Inferior parietal cortex (tissue), 1 donor: Measurements from ENCODE around the gene ALOXE3.

Experiments
- DNase-seq: peaks from one replicate; pipeline ENCODE4 v3.0.0-alpha.2; 2016; ENCODE audit errors: extremely low spot score

The ALOXE3 gene

GRCh38 chr17:8051831-8052230 lies 66.5 kb downstream of the ALOXE3 start:
- no peak for DNase-seq

GRCh38 chr17:8048736-8049135 lies 69.6 kb downstream of the ALOXE3 start:
- no peak for DNase-seq

- DNase-seq: no peak
Observed at GRCh38 chr17:8048236-8048635, 70.1 kb downstream of the ALOXE3 start.

- no peak for DNase-seq
Observed at GRCh38 chr17:8047769-8048110, 70.6 kb downstream of the ALOXE3 start.

GRCh38 chr17:8046929-8047768 lies 71.2 kb downstream of the ALOXE3 start:
- no peak for DNase-seq

- DNase-seq: no peak
Observed at GRCh38 chr17:8046306-8046928, 71.9 kb downstream of the ALOXE3 start.
